ENCODE data around the gene RNF144A.

RNF144A gene

DNA sequence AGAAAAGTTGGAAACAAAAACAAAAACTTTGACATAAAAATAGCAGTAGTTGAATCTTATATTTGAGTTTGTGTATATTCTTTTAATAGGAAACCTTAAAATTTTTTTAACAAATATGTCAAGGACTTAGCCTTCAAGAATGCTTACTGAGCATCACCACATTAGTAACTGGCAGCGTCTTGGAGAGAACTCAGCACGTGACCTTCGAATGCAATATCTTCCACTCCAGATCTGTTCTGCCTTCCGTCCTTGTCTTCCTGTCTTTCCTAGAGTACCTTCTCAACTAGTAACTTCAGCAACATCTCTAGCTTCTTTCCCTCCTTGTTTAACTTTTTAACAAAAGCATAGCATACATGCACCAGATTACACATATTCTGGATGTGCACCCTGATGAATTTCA is 38.7 kb upstream of the RNF144A start:
- no peaks in the 10 kb centered on the region for H3K36me3 ChIP-seq
- no peak for DNase-seq
- TF ChIP-seq, protein P1, sequence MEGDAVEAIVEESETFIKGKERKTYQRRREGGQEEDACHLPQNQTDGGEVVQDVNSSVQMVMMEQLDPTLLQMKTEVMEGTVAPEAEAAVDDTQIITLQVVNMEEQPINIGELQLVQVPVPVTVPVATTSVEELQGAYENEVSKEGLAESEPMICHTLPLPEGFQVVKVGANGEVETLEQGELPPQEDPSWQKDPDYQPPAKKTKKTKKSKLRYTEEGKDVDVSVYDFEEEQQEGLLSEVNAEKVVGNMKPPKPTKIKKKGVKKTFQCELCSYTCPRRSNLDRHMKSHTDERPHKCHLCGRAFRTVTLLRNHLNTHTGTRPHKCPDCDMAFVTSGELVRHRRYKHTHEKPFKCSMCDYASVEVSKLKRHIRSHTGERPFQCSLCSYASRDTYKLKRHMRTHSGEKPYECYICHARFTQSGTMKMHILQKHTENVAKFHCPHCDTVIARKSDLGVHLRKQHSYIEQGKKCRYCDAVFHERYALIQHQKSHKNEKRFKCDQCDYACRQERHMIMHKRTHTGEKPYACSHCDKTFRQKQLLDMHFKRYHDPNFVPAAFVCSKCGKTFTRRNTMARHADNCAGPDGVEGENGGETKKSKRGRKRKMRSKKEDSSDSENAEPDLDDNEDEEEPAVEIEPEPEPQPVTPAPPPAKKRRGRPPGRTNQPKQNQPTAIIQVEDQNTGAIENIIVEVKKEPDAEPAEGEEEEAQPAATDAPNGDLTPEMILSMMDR (IDR thresholded peaks at IDR 0.05; ENCODE audit: low read depth, low read length), result no peak
- H3K27me3 ChIP-seq (ENCODE audit: insufficient read depth, low read depth, severe bottlenecking), result peaks cover 2% of the 10 kb centered on the region
- H3K4me3 ChIP-seq (ENCODE audit: low read depth, low read length), result no peak overlapping the region
- no peak overlapping the region for H3K27ac ChIP-seq
- H3K9me3 ChIP-seq (ENCODE audit: severe bottlenecking), result peaks cover 2% of the 10 kb centered on the region

DNA sequence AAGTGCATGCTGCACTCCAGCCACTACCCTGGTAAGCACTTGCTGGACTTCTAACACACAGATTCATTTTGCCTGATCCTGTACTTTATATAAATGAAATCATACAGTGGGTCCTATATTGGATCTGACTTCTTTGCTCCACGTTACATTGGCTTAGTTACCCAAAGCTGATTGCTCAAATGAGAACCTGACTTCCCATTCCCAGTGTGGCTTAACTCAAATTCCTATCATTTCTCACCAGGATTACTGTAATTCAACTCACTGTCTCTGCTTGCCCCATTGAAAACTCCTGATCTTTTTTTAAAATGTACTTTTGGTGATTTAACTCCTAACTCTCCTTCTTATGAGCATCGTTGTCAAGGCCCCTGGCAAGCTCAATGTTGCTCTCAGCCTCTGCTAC is 38.2 kb upstream of the RNF144A start:
- no peak overlapping the region for H3K27ac ChIP-seq

DNA sequence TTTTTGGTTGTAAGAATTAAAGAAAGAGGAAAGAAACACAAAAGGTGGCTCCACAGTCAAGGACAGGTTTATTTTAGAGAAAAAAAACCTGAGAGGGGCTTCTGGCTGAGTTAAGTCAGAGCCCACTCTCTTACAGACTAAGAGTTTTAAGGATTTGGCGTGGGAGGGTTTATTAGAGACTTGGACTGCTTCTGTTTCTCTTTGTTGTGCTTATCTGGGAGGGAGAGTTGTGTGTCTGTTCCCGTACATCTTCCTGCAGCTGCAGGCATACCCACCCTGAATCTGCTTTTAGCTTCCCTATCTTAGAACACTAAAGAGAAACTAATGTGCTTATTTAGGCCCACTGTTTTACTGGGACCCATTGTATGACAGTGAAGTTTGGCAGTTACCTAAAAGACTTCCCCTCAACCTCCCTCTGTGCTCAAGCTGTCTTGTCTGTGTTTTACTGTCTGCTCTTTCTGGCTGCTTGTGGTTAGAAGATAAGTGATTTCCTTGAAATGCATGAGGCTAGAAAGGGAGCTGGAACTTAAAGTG is 36.9 kb upstream of the RNF144A start:
- Histone ChIP-seq H3K9me3 (ENCODE audit: severe bottlenecking) (no peaks in the 10 kb centered on the region), H3K27ac (no peak overlapping the region), H3K27me3 (ENCODE audit: insufficient read depth, low read depth, severe bottlenecking) (peaks cover 2% of the 10 kb centered on the region), H3K4me3 (ENCODE audit: low read depth, low read length) (no peak overlapping the region), H3K36me3 (no peaks in the 10 kb centered on the region)
- no peak for DNase-seq
- TF ChIP-seq, protein P1 (IDR thresholded peaks at IDR 0.05; ENCODE audit: low read depth, low read length), result no peak

More for the DNA sequence above, 38.2 kb upstream of the RNF144A start:
- peaks cover 2% of the 10 kb centered on the region for H3K9me3 ChIP-seq (ENCODE audit: severe bottlenecking)
- no peak overlapping the region for H3K4me3 ChIP-seq (ENCODE audit: low read depth, low read length)
- TF ChIP-seq, protein P1 (IDR thresholded peaks at IDR 0.05; ENCODE audit: low read depth, low read length), result no peak
- H3K27me3 ChIP-seq (ENCODE audit: insufficient read depth, low read depth, severe bottlenecking), result peaks cover 2% of the 10 kb centered on the region
- DNase-seq, result no peak
- no peaks in the 10 kb centered on the region for H3K36me3 ChIP-seq

DNA sequence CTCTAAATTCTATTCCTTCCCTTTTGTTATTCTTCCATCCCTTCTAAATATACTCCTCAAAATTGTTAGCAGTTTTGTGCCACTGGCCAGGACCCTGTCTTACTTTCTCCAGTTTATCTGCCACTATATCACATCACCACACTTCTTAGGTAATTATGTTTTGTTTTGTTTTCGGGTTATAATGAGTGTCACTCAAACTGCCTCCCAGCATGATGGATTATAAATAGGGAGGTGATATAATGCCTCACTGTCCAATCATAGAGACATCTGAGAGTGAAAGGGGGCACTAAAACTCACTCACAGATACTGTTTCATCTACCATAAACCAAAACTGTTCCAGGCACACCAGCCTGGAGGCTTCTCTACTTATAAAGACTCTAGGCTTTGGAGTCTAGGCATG is 36.2 kb upstream of the RNF144A start:
- no peak for DNase-seq
- no peak overlapping the region for H3K27ac ChIP-seq
- peaks cover 2% of the 10 kb centered on the region for H3K27me3 ChIP-seq (ENCODE audit: insufficient read depth, low read depth, severe bottlenecking)
- H3K4me3 ChIP-seq (ENCODE audit: low read depth, low read length), result no peak overlapping the region
- TF ChIP-seq, protein P1 (IDR thresholded peaks at IDR 0.05; ENCODE audit: low read depth, low read length), result no peak
- H3K9me3 ChIP-seq (ENCODE audit: severe bottlenecking), result no peaks in the 10 kb centered on the region
- H3K36me3 ChIP-seq, result no peaks in the 10 kb centered on the region

DNA sequence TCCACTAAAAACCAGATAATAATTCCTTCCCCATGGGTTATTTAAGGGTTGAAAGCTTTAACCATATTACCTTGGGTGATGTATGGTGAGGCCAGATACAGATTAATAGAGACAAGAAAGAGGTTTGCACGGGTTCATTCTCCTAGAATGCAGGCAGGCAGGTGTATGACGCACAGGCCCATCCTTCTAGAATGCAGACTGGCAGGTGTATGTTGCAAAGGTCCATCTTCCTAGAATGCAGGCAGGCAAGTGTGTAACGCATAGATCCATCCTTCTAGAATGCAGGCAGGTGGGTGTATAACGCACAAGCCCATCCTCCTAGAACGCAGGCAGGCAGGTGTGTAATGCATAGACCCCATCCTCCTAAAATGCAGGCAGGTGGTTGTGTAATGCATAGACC is 35.7 kb upstream of the RNF144A start:
- H3K27ac ChIP-seq, result no peak overlapping the region
- H3K36me3 ChIP-seq, result no peaks in the 10 kb centered on the region
- TF ChIP-seq, protein P1 (IDR thresholded peaks at IDR 0.05; ENCODE audit: low read depth, low read length), result no peak

DNA sequence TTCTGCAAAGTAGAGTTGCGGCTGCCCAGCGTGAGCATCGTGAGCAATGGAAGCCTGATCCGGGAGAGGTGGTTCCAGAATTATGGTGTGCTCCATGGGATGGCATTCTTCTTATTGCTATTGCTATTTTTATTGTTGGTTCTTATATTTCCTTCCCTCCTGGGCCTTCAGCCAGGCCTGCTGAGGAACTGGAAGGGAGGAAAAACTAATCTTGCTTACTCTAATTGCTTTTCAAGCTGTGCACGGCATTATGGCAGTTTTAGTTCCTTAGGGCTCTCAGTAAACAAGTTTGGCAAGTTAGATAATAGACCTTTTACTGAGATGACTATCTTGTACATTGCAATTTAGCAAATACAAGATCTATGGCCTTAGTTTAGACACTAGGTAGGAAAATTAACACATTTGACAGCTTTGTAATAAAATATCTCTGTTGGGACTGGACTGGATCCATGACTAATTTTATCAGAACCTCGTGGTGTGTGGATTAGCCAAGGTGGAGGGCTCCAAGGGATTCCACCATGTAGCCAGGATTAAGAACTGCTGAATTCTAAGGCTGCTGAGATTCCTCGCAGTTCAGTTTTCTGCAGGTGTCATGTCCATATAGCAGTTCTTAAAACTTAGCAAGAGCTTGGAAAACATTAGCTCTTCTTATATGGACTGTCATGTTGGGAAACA is 33.6 kb upstream of the RNF144A start:
- TF ChIP-seq, protein P1 (IDR thresholded peaks at IDR 0.05; ENCODE audit: low read depth, low read length), result no peak
- peaks cover 2% of the 10 kb centered on the region for H3K27me3 ChIP-seq (ENCODE audit: insufficient read depth, low read depth, severe bottlenecking)
- no peak overlapping the region for H3K27ac ChIP-seq
- H3K4me3 ChIP-seq (ENCODE audit: low read depth, low read length), result no peak overlapping the region
- DNase-seq, result no peak
- H3K36me3 ChIP-seq, result no peaks in the 10 kb centered on the region
- no peaks in the 10 kb centered on the region for H3K9me3 ChIP-seq (ENCODE audit: severe bottlenecking)

More for the DNA sequence above, 35.7 kb upstream of the RNF144A start:
- H3K4me3 ChIP-seq (ENCODE audit: low read depth, low read length), result no peak overlapping the region
- no peaks in the 10 kb centered on the region for H3K9me3 ChIP-seq (ENCODE audit: severe bottlenecking)
- no peak for DNase-seq
- H3K27me3 ChIP-seq (ENCODE audit: insufficient read depth, low read depth, severe bottlenecking), result peaks cover 2% of the 10 kb centered on the region

Measured in WERI-Rb-1 (cell line).